ENCODE results near the gene TMEM239.

- no peak for TF ChIP-seq CTCF (IDR thresholded peaks at IDR 0.05)
- TF ChIP-seq POLR2A (IDR thresholded peaks at IDR 0.05), result no peak
These were observed 10.5 kb downstream of the TMEM239 start for GRCh38 chr20:2826655-2827054.
